HG03097 (cell line): ENCODE measurements around the gene NT5DC1.

Experiments
- ATAC-seq: cut with Tn5 transposase; IDR thresholded peaks from one replicate; pipeline ENCODE4 v1.9.1; 2021; ENCODE audit not compliant: unreplicated experiment, low FRiP score

Gene NT5DC1

GRCh38 chr6:116180375-116180774, 79.7 kb downstream of the NT5DC1 start:
- no peak for ATAC-seq

GRCh38 chr6:116189472-116189871, 88.8 kb downstream of the NT5DC1 start:
- ATAC-seq: no peak

DNA sequence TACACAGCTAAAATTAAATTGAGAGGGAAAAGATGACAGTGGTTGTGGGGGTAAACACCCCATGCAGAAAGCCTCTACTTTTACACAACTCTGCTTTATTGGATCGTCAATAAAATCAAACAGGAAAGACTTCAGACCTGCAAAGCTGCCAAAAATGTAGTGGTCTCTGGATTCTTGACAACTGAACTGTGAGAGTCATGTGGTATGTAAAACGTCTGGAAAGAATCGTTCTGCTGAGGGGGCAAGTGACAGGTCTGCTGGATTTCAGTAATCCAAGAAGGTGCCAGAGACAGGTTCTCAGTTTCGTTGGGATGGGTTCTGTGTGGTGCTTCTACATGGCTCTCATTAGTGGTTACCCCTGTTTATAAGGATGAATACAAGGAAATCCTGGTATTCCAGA, 89.9 kb downstream of the NT5DC1 start:
- no peak for ATAC-seq

GRCh38 chr6:116191881-116192280, 91.2 kb downstream of the NT5DC1 start:
- ATAC-seq: no peak

DNA sequence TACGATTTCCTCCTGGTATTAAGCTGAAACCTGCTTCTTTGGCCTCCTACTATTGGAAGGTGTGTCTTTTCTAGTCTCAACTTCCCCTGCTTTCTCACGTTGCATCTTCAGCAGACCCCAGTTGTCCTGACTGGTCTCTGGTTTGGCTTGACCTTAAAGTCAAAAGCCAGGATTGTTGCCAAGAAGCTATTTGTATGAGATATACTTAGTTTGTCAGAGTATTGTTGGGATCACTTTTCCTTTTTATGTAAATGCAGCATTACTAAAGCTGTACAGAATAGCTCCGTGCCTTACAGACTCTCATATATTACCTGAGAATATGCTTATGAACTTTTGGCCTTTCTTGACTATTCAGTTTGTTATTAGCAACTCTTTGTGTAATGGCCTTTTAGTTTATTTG, 92.1 kb downstream of the NT5DC1 start:
- ATAC-seq: no peak

DNA sequence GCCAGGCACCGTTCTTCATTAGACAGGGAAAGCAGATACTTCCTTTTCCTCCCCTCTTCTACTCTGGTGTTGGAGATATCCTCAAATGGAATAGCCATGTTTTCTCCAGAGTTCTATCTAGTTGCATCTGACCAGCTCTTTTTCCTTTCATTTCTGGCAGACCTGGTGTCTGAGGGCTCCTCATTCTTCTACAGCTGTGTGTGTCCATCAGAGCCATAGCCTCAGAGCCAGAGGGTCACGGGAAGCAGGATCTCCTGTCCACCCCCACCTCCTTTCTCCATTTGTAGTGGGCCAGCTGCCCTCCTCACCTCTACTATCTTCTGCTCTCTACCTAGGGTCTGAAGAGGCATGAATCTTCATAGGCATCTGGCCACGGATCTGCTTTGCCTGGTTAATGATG, 96.2 kb downstream of the NT5DC1 start:
- no peak for ATAC-seq

DNA sequence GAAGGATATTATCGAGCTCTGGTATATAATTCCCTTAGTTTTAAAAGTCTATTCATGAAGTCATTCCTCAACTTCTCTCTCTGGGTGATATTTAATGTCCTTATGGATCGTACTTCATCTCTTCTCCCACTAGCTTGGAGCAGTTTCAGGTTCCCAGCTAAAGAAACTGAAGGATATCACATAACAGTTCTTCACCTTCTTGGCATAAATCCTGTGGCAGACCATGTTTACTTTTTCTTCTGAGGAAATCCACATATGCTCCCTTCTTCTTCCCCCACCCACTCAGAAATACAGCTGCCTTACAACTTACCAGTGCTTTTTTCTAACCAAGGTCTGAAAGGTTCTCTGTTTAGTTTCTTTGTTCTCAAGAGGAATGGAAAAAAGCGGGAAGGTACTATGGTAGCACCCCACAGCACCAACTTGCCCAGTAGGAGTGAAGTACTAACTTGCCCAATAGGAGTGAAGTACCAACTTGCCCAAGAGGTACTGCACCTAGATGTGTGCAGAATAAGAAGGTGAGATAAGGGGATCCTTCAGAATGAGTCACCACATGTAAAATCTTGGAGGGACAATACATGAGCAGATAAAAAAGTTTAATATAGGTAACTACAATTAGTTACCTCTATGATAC, 100.1 kb downstream of the NT5DC1 start:
- ATAC-seq: no peak

DNA sequence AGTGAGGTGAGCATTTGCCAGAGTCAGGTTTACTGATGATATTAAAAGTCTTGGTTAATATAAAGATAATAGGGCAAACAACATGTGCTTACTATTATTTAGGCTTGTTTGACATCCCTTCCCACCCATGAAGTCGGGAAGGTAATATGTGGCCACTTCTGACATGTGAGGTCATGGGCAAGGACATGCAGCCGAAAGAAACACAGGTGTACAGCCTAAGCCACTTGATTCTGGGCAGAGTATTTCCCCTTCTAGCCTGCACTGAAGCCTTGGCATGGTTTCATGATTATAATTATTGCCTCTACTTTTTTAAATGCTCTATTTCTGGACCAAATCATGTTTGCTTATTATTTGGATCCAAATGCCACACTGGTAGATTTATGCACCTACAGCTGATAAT, 100.9 kb downstream of the NT5DC1 start:
- no peak for ATAC-seq

DNA sequence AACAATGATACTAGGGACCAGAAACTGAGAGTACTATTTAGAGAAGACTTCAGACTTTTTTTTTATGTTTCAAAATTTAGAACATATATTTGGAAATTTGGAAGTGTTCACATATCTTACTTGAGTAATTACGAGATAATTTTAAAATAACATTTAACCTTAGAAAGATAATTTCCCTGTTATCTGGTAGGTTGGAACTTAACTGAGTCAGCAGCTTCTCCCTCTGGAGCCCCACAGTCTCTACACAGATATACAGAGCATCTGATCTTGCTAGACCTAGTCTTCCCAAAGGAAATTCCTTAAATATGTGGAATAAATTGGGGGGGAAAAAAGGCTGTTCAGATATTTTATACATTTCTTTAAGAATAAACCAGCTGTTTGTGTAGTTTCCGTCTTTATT, 104.6 kb downstream of the NT5DC1 start:
- ATAC-seq: no peak

- ATAC-seq: no peak
Observed at GRCh38 chr6:116206231-116206903, 105.7 kb downstream of the NT5DC1 start.

DNA sequence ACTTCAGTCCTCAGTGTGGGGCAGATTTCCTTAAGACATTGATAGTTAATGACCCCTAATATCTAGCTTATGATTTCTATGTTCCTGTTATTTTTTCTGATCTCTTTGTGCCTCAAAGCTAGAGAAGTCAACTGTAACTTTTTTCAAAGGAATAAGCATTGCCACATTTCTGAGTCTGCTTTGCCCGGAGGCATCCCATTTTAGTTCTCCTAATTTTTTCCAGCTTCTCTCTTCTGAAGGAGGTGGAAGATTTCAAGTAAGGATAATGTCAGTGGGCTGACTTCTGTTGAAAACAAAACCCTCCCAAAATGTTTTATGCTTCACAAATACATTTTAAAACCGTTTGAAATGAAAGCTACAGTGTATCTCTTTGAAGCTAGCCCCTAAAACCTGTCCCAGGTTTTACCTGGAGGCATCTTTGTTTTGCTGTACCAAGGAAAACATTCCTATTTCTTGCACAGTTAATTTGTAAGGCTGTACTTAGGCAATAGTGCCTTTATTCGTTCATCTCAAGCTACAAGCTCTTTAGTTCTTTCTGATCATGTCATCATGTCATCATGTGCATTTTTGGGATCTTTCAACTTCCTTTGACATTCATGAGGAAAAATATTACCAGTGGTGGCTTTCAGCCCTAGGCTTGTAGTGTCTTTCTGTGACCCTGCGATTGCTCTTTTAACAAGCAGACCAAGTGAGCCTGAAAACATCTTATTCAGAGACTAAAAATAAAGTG, 107.6 kb downstream of the NT5DC1 start:
- ATAC-seq: no peak

- ATAC-seq: no peak
Observed at GRCh38 chr6:116210316-116210715, 109.7 kb downstream of the NT5DC1 start.

- no peak for ATAC-seq
Observed at GRCh38 chr6:116210750-116211425, 110.2 kb downstream of the NT5DC1 start.

DNA sequence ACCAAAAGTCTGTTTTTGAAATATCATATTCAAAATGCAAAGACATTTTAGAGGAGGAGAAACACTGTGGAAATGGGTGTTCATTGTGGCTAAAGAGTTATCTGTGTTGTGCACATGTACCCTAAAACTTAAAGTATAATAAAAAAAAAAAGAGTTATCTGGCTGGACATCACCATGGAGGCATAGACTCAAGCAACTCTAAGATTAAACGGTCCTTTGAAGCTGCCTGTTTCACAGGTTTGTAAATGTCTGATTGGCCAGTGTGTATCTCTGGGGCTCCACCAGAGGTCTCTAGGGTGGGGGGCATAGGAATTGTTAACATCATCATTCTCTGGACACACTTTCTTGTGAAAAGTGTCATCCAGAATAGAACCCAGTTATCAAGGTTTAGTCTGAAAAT, 114.0 kb downstream of the NT5DC1 start:
- ATAC-seq: no peak

- ATAC-seq: no peak
Observed at GRCh38 chr6:116215414-116215813, 114.8 kb downstream of the NT5DC1 start.

GRCh38 chr6:116217069-116217468, 116.4 kb downstream of the NT5DC1 start:
- ATAC-seq: peak; percentile 43

DNA sequence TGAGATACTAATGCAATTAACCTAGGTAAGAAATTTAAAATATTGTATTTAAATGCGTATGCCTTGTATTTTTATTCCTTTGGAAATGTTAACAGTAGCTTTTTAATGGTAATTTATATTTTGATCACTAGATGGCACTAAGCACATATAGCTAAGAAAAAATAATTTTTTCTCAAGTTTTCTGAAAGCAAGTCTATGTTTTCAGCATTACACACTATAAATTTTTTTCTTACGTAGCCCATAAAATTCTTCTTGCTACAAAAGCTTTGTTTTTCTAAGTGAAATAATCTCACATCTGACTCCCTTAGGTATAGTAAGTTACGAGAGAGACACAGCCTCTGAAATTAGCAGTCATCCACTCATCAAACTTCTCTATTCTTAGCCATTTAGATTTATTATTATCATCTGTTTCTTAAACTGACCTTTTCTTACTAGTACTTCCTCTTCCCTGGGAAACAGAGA, 117.5 kb downstream of the NT5DC1 start:
- ATAC-seq: no peak

DNA sequence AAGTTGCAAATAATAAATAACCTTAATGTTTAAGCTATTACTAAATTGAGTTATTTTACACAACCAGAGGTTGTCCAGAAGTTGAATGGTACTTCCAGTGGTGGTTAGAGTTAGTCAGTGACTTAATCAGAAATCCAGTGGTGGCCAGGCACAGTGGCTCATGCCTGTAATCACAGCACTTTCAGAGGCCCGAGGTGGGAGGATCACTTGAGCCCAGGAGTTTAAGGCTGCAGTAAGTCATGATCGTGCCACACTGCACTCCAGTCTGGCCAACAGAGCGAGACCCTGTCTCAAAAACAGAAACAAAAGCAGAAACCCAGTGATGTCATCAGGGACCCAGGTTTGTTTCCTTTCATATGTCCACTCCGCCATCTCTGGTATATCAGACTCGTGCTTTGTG, 118.2 kb downstream of the NT5DC1 start:
- no peak for ATAC-seq

- no peak for ATAC-seq
Observed at GRCh38 chr6:116221067-116221466, 120.4 kb downstream of the NT5DC1 start.

- no peak for ATAC-seq
Observed at GRCh38 chr6:116221911-116222310, 121.3 kb downstream of the NT5DC1 start.

- no peak for ATAC-seq
Observed at GRCh38 chr6:116223355-116223754, 122.7 kb downstream of the NT5DC1 start.
